ENCODE measurements around the gene LYVE1.

The LYVE1 gene

GRCh38 chr11:10550503-10551289, 17.8 kb downstream of the LYVE1 start:
- H3K27me3 Mint-ChIP-seq: peaks cover 7% of the 10 kb centered on the region
- no peaks in the 10 kb centered on the region for H3K9me3 Mint-ChIP-seq
- no peaks in the 10 kb centered on the region for H3K4me1 Mint-ChIP-seq
- H3K36me3 Mint-ChIP-seq: peaks cover 4% of the 10 kb centered on the region
- no peak overlapping the region for H3K27ac Mint-ChIP-seq
- no peak overlapping the region for H3K4me3 Mint-ChIP-seq

- Mint-ChIP-seq H3K4me3 (no peak overlapping the region), H3K4me1 (peaks cover 4% of the 10 kb centered on the region), H3K27me3 (peaks cover 3% of the 10 kb centered on the region), H3K9me3 (no peaks in the 10 kb centered on the region), H3K36me3 (peaks cover 2% of the 10 kb centered on the region), H3K27ac (no peak overlapping the region)
These were observed 23.7 kb downstream of the LYVE1 start for GRCh38 chr11:10544491-10545465.

- Mint-ChIP-seq H3K9me3 (no peaks in the 10 kb centered on the region), H3K4me1 (peaks cover 13% of the 10 kb centered on the region), H3K4me3 (no peak overlapping the region), H3K27ac (no peak overlapping the region), H3K27me3 (peaks cover 3% of the 10 kb centered on the region), H3K36me3 (peaks cover 2% of the 10 kb centered on the region)
These were observed 24.7 kb downstream of the LYVE1 start for GRCh38 chr11:10543782-10544181.

GRCh38 chr11:10542776-10543175, 25.7 kb downstream of the LYVE1 start:
- no peak overlapping the region for H3K4me3 Mint-ChIP-seq
- no peaks in the 10 kb centered on the region for H3K9me3 Mint-ChIP-seq
- H3K36me3 Mint-ChIP-seq: no peaks in the 10 kb centered on the region
- H3K27ac Mint-ChIP-seq: no peak overlapping the region
- H3K4me1 Mint-ChIP-seq: peaks cover 20% of the 10 kb centered on the region
- no peaks in the 10 kb centered on the region for H3K27me3 Mint-ChIP-seq

GRCh38 chr11:10541561-10541930, 26.9 kb downstream of the LYVE1 start:
- H3K27ac Mint-ChIP-seq: no peak overlapping the region
- no peaks in the 10 kb centered on the region for H3K36me3 Mint-ChIP-seq
- H3K4me3 Mint-ChIP-seq: peak overlapping the region; percentile 94
- peaks cover 26% of the 10 kb centered on the region for H3K4me1 Mint-ChIP-seq
- H3K9me3 Mint-ChIP-seq: no peaks in the 10 kb centered on the region
- no peaks in the 10 kb centered on the region for H3K27me3 Mint-ChIP-seq

- H3K27me3 Mint-ChIP-seq: no peaks in the 10 kb centered on the region
- H3K4me1 Mint-ChIP-seq: peaks cover 31% of the 10 kb centered on the region
- no peaks in the 10 kb centered on the region for H3K36me3 Mint-ChIP-seq
- H3K9me3 Mint-ChIP-seq: no peaks in the 10 kb centered on the region
- peak within 1 kb of the TSS; percentile 94 for H3K4me3 Mint-ChIP-seq
- peak within 1 kb of the TSS; percentile 81 for H3K27ac Mint-ChIP-seq
These were observed 27.4 kb downstream of the LYVE1 start, which contains the start of gene RNF141 for GRCh38 chr11:10540915-10541560. RNF141 (minus strand) TSS chr11:10541187; CDS start chr11:10534158, 7,029 bp downstream.

GRCh38 chr11:10540546-10540914, 27.9 kb downstream of the LYVE1 start:
- H3K4me1 Mint-ChIP-seq: peaks cover 35% of the 10 kb centered on the region
- no peaks in the 10 kb centered on the region for H3K27me3 Mint-ChIP-seq
- H3K4me3 Mint-ChIP-seq: peak overlapping the region; percentile 94
- H3K27ac Mint-ChIP-seq: no peak overlapping the region
- no peaks in the 10 kb centered on the region for H3K36me3 Mint-ChIP-seq
- no peaks in the 10 kb centered on the region for H3K9me3 Mint-ChIP-seq

- no peaks in the 10 kb centered on the region for H3K36me3 Mint-ChIP-seq
- H3K27me3 Mint-ChIP-seq: no peaks in the 10 kb centered on the region
- peaks cover 35% of the 10 kb centered on the region for H3K4me1 Mint-ChIP-seq
- no peaks in the 10 kb centered on the region for H3K9me3 Mint-ChIP-seq
- H3K27ac Mint-ChIP-seq: no peak overlapping the region
- peak overlapping the region; percentile 94 for H3K4me3 Mint-ChIP-seq
These were observed 29.1 kb downstream of the LYVE1 start for GRCh38 chr11:10539339-10539738.

- H3K9me3 Mint-ChIP-seq: no peaks in the 10 kb centered on the region
- H3K27ac Mint-ChIP-seq: no peak overlapping the region
- H3K4me1 Mint-ChIP-seq: peaks cover 35% of the 10 kb centered on the region
- peaks cover 1% of the 10 kb centered on the region for H3K36me3 Mint-ChIP-seq
- H3K4me3 Mint-ChIP-seq: no peak overlapping the region
- no peaks in the 10 kb centered on the region for H3K27me3 Mint-ChIP-seq
These were observed 29.5 kb downstream of the LYVE1 start for GRCh38 chr11:10538924-10539323.

GRCh38 chr11:10537600-10537999, 30.9 kb downstream of the LYVE1 start:
- Mint-ChIP-seq H3K36me3 (peaks cover 9% of the 10 kb centered on the region), H3K27me3 (no peaks in the 10 kb centered on the region), H3K27ac (no peak overlapping the region), H3K4me3 (no peak overlapping the region), H3K9me3 (no peaks in the 10 kb centered on the region), H3K4me1 (peaks cover 35% of the 10 kb centered on the region)

GRCh38 chr11:10534316-10534715, 34.1 kb downstream of the LYVE1 start:
- Mint-ChIP-seq H3K9me3 (no peaks in the 10 kb centered on the region), H3K27me3 (no peaks in the 10 kb centered on the region), H3K4me1 (peaks cover 26% of the 10 kb centered on the region), H3K36me3 (peaks cover 11% of the 10 kb centered on the region), H3K27ac (no peak overlapping the region), H3K4me3 (no peak overlapping the region)

GRCh38 chr11:10533323-10533722, 35.1 kb downstream of the LYVE1 start:
- Mint-ChIP-seq H3K4me1 (peaks cover 18% of the 10 kb centered on the region), H3K27ac (no peak overlapping the region), H3K36me3 (peaks cover 12% of the 10 kb centered on the region), H3K4me3 (no peak overlapping the region), H3K9me3 (no peaks in the 10 kb centered on the region), H3K27me3 (no peaks in the 10 kb centered on the region)

GRCh38 chr11:10532526-10532925, 35.9 kb downstream of the LYVE1 start:
- H3K4me3 Mint-ChIP-seq: no peak overlapping the region
- H3K27me3 Mint-ChIP-seq: no peaks in the 10 kb centered on the region
- H3K4me1 Mint-ChIP-seq: peaks cover 16% of the 10 kb centered on the region
- no peak overlapping the region for H3K27ac Mint-ChIP-seq
- H3K9me3 Mint-ChIP-seq: no peaks in the 10 kb centered on the region
- H3K36me3 Mint-ChIP-seq: peaks cover 13% of the 10 kb centered on the region

GRCh38 chr11:10529279-10529678, 39.2 kb downstream of the LYVE1 start:
- H3K36me3 Mint-ChIP-seq: peaks cover 18% of the 10 kb centered on the region
- no peak overlapping the region for H3K4me3 Mint-ChIP-seq
- peaks cover 20% of the 10 kb centered on the region for H3K4me1 Mint-ChIP-seq
- no peak overlapping the region for H3K27ac Mint-ChIP-seq
- H3K9me3 Mint-ChIP-seq: no peaks in the 10 kb centered on the region
- no peaks in the 10 kb centered on the region for H3K27me3 Mint-ChIP-seq

GRCh38 chr11:10528121-10528520, 40.3 kb downstream of the LYVE1 start:
- H3K27ac Mint-ChIP-seq: no peak overlapping the region

More at GRCh38 chr11:10528121-10528520, 40.3 kb downstream of the LYVE1 start:
- Mint-ChIP-seq H3K4me1 (peaks cover 20% of the 10 kb centered on the region), H3K36me3 (peaks cover 15% of the 10 kb centered on the region), H3K27me3 (no peaks in the 10 kb centered on the region), H3K4me3 (no peak overlapping the region), H3K9me3 (no peaks in the 10 kb centered on the region)
